Activated T-helper 2 cell treated with anti-CD3 and anti-CD28 coated beads, Interferon-gamma antibody, Interleukin-2, Interleukin-4, amounts not matched to agents 10 μg/mL and 5 μg/mL and 100 μg/mL, durations not matched to agents 14 hours and 24 hours and 36 hours (primary cell): ENCODE measurements around the gene LYRM4. TPM values are rescaled to one million over a fixed set of nuclear protein-coding genes. Genes with fewer than 3 reads are reported as not detected.

Experiments
- DNase-seq: peaks from one replicate; pipeline ENCODE4 v3.0.0; 2021; ENCODE audit warnings: low spot score
- H3K27ac Mint-ChIP-seq: one replicate; pipeline ENCODE4 v1.8.0; 2021; ENCODE audit warnings: mixed read lengths
- H3K27me3 Mint-ChIP-seq: one replicate; pipeline ENCODE4 v1.8.0; 2021; ENCODE audit warnings: low read depth, mixed read lengths
- H3K36me3 Mint-ChIP-seq: one replicate; pipeline ENCODE4 v1.8.0; 2021; ENCODE audit warnings: low read depth, mixed read lengths
- H3K4me1 Mint-ChIP-seq: one replicate; pipeline ENCODE4 v1.8.0; 2021; ENCODE audit warnings: low read depth, mixed read lengths
- H3K4me3 Mint-ChIP-seq: one replicate; pipeline ENCODE4 v1.8.0; 2021; ENCODE audit warnings: low read depth, mild to moderate bottlenecking, moderate library complexity, mixed read lengths
- H3K9me3 Mint-ChIP-seq: one replicate; pipeline ENCODE4 v1.8.0; 2021; ENCODE audit warnings: mixed read lengths
- intact Hi-C: fragments of 100-400 bp; cut with micrococcal nuclease; formaldehyde crosslinking; loops from one replicate; pipeline ENCODE4 v1.15.1; 2023
- total RNA-seq: library from RNA; stranded (reverse); gene quantifications from 2 replicates; pipeline ENCODE4 v1.2.3, GENCODE V29; 2022

The LYRM4 gene
- total RNA-seq, 1 donor from 2014 or later, result 48.6 TPM

- H3K27ac Mint-ChIP-seq, result no peak overlapping the region
- H3K9me3 Mint-ChIP-seq, result no peaks in the 10 kb centered on the region
- DNase-seq, result no peak
- no peaks in the 10 kb centered on the region for H3K36me3 Mint-ChIP-seq
- intact Hi-C loops, result loop anchor here (5.0 to 10.0 kb wide), 2 partner anchors 75 to 122 kb away; partner anchors contain the start of genes FARS2 and LYRM4
- H3K4me1 Mint-ChIP-seq, result peaks cover 3% of the 10 kb centered on the region
- no peak overlapping the region for H3K4me3 Mint-ChIP-seq
- no peaks in the 10 kb centered on the region for H3K27me3 Mint-ChIP-seq
These were observed 120.7 kb downstream of the LYRM4 start for GRCh38 chr6:5139828-5140771.

GRCh38 chr6:5138995-5139827, 121.5 kb downstream of the LYRM4 start:
- H3K4me3 Mint-ChIP-seq, result no peak overlapping the region

GRCh38 chr6:5136851-5137250, 123.9 kb downstream of the LYRM4 start:
- Mint-ChIP-seq H3K27ac (no peak overlapping the region), H3K4me1 (peaks cover 3% of the 10 kb centered on the region), H3K36me3 (no peaks in the 10 kb centered on the region), H3K4me3 (no peak overlapping the region), H3K9me3 (no peaks in the 10 kb centered on the region), H3K27me3 (no peaks in the 10 kb centered on the region)
- intact Hi-C loops, result no loop called here
- DNase-seq, result no peak

More at GRCh38 chr6:5138995-5139827, 121.5 kb downstream of the LYRM4 start:
- H3K4me1 Mint-ChIP-seq, result peaks cover 3% of the 10 kb centered on the region
- H3K27me3 Mint-ChIP-seq, result no peaks in the 10 kb centered on the region
- no peaks in the 10 kb centered on the region for H3K36me3 Mint-ChIP-seq
- H3K27ac Mint-ChIP-seq, result no peak overlapping the region
- intact Hi-C loops, result no loop called here
- H3K9me3 Mint-ChIP-seq, result no peaks in the 10 kb centered on the region
- no peak for DNase-seq

- H3K36me3 Mint-ChIP-seq, result no peaks in the 10 kb centered on the region
- no peaks in the 10 kb centered on the region for H3K27me3 Mint-ChIP-seq
- intact Hi-C loops, result no loop called here
- H3K4me1 Mint-ChIP-seq, result peaks cover 1% of the 10 kb centered on the region
- no peak overlapping the region for H3K4me3 Mint-ChIP-seq
- H3K9me3 Mint-ChIP-seq, result no peaks in the 10 kb centered on the region
- peak; percentile 31 for DNase-seq
- H3K27ac Mint-ChIP-seq, result no peak overlapping the region
These were observed 124.9 kb downstream of the LYRM4 start for GRCh38 chr6:5135788-5136376.

GRCh38 chr6:5133943-5134342, 126.8 kb downstream of the LYRM4 start:
- H3K4me3 Mint-ChIP-seq, result no peak overlapping the region
- no peaks in the 10 kb centered on the region for H3K9me3 Mint-ChIP-seq
- H3K4me1 Mint-ChIP-seq, result no peaks in the 10 kb centered on the region
- no peak for DNase-seq
- H3K27me3 Mint-ChIP-seq, result no peaks in the 10 kb centered on the region
- intact Hi-C loops, result no loop called here
- H3K36me3 Mint-ChIP-seq, result no peaks in the 10 kb centered on the region
- H3K27ac Mint-ChIP-seq, result no peak overlapping the region

GRCh38 chr6:5132731-5133130, 128.0 kb downstream of the LYRM4 start:
- Mint-ChIP-seq H3K36me3 (no peaks in the 10 kb centered on the region), H3K4me3 (no peak overlapping the region), H3K27me3 (no peaks in the 10 kb centered on the region), H3K9me3 (no peaks in the 10 kb centered on the region), H3K27ac (no peak overlapping the region), H3K4me1 (no peaks in the 10 kb centered on the region)
- DNase-seq, result no peak
- intact Hi-C loops, result no loop called here

- H3K4me3 Mint-ChIP-seq, result no peak overlapping the region
- no peaks in the 10 kb centered on the region for H3K9me3 Mint-ChIP-seq
- H3K36me3 Mint-ChIP-seq, result no peaks in the 10 kb centered on the region
- no peak overlapping the region for H3K27ac Mint-ChIP-seq
- no peak for DNase-seq
- intact Hi-C loops, result no loop called here
- no peaks in the 10 kb centered on the region for H3K27me3 Mint-ChIP-seq
- H3K4me1 Mint-ChIP-seq, result no peaks in the 10 kb centered on the region
These were observed 130.4 kb downstream of the LYRM4 start for GRCh38 chr6:5130135-5130866.

GRCh38 chr6:5128351-5128750, 132.4 kb downstream of the LYRM4 start:
- Mint-ChIP-seq H3K9me3 (no peaks in the 10 kb centered on the region), H3K4me3 (no peak overlapping the region), H3K4me1 (no peaks in the 10 kb centered on the region), H3K36me3 (no peaks in the 10 kb centered on the region), H3K27me3 (no peaks in the 10 kb centered on the region), H3K27ac (no peak overlapping the region)
- DNase-seq, result no peak
- intact Hi-C loops, result no loop called here

- Mint-ChIP-seq H3K4me3 (no peak overlapping the region), H3K4me1 (no peaks in the 10 kb centered on the region), H3K27me3 (no peaks in the 10 kb centered on the region), H3K9me3 (no peaks in the 10 kb centered on the region), H3K27ac (no peak overlapping the region), H3K36me3 (no peaks in the 10 kb centered on the region)
- intact Hi-C loops, result no loop called here
- no peak for DNase-seq
These were observed 133.6 kb downstream of the LYRM4 start for GRCh38 chr6:5127106-5127687.

- no peak for DNase-seq
- intact Hi-C loops, result no loop called here
- Mint-ChIP-seq H3K36me3 (no peaks in the 10 kb centered on the region), H3K27me3 (no peaks in the 10 kb centered on the region), H3K4me1 (no peaks in the 10 kb centered on the region), H3K27ac (no peak overlapping the region), H3K9me3 (no peaks in the 10 kb centered on the region), H3K4me3 (no peak overlapping the region)
These were observed 134.5 kb downstream of the LYRM4 start for GRCh38 chr6:5126214-5126613.

- no peak overlapping the region for H3K27ac Mint-ChIP-seq
- H3K4me1 Mint-ChIP-seq, result no peaks in the 10 kb centered on the region
- intact Hi-C loops, result no loop called here
- H3K27me3 Mint-ChIP-seq, result no peaks in the 10 kb centered on the region
- no peaks in the 10 kb centered on the region for H3K36me3 Mint-ChIP-seq
- no peaks in the 10 kb centered on the region for H3K9me3 Mint-ChIP-seq
- no peak overlapping the region for H3K4me3 Mint-ChIP-seq
- no peak for DNase-seq
These were observed 135.4 kb downstream of the LYRM4 start for GRCh38 chr6:5125152-5126006.
